K562 (cell line): Measurements from ENCODE around the gene COPS6. TPM values are rescaled to one million over a fixed set of nuclear protein-coding genes. Genes with fewer than 3 reads are reported as not detected.

Experiments
- CBX5 ChIP-seq: IDR thresholded peaks from 2 replicates; pipeline ENCODE4 v1.6.1; 2014; ENCODE audit warnings: low read depth, borderline replicate concordance
- ELF4 ChIP-seq: fragments of 450-650 bp; formaldehyde crosslinking; IDR thresholded peaks from 2 replicates; pipeline ENCODE4 v1.4.0; 2022; ENCODE audit warnings: missing genetic modification characterization
- ETV5 ChIP-seq: sonication (generic); formaldehyde crosslinking; IDR thresholded peaks from 2 replicates; pipeline ENCODE4 v1.4.0; 2020; ENCODE audit warnings: low read depth, mild to moderate bottlenecking, missing genetic modification reagents
- NR2C2 ChIP-seq, 2 experiments: fragments of 200-800 bp in 1 of 2; sonication (Bioruptor generic) in 1 of 2; sonication (generic) in 1 of 2; formaldehyde crosslinking in 1 of 2; IDR thresholded peaks; 2 replicates each; pipeline versions ENCODE4 v1.6.1 to v1.8.0; 2016 to 2022; ENCODE audit warnings: mild to moderate bottlenecking in 1 of 2, missing compliant biosample characterization in 1 of 2, missing genetic modification characterization in 1 of 2, missing genetic modification reagents in 1 of 2
- PML ChIP-seq: IDR thresholded peaks from 2 replicates; pipeline ENCODE4 v1.6.1; 2012; ENCODE audit warnings: low read length, inconsistent platforms
- PRMT5 ChIP-seq: sonication (generic); formaldehyde crosslinking; IDR thresholded peaks from 2 replicates; pipeline ENCODE4 v1.5.0; 2020; ENCODE audit warnings: missing genetic modification reagents
- RB1 ChIP-seq: fragments of 450-650 bp; IDR thresholded peaks from 2 replicates; pipeline ENCODE4 v1.6.1; 2017; ENCODE audit warnings: low read depth, mild to moderate bottlenecking
- ZNF175 ChIP-seq: fragments of 200-800 bp; sonication (Bioruptor generic); IDR thresholded peaks from 2 replicates; pipeline ENCODE4 v1.6.1; 2016; ENCODE audit warnings: low read depth, mild to moderate bottlenecking, missing genetic modification characterization, missing compliant biosample characterization
- ZNF212 ChIP-seq: fragments of 450-650 bp; formaldehyde crosslinking; IDR thresholded peaks from 2 replicates; pipeline ENCODE4 v1.4.0; 2020; ENCODE audit warnings: mild to moderate bottlenecking
- ZNF23 ChIP-seq: fragments of 250-450 bp; sonication (Bioruptor Pico); IDR thresholded peaks from 2 replicates; pipeline ENCODE4 v1.4.0; 2020; ENCODE audit warnings: mild to moderate bottlenecking
- ZNF347 ChIP-seq: fragments of 450-650 bp; formaldehyde crosslinking; IDR thresholded peaks from 2 replicates; pipeline ENCODE4 v1.4.0; 2020; ENCODE audit warnings: low read depth, mild to moderate bottlenecking, moderate library complexity
- ZZZ3 ChIP-seq: fragments of 450-650 bp; IDR thresholded peaks from 2 replicates; pipeline ENCODE4 v1.6.1; 2016; ENCODE audit warnings: antibody characterized with exemption, mild to moderate bottlenecking, moderate library complexity
- polyA plus RNA-seq, 8 experiments: library from polyadenylated mRNA; depleted of rRNA in 4 of 8; stranded (reverse) in 5 of 8; unstranded in 3 of 8; fragments of >200 nt; fragmentation: Nextera tagmentation in 2 of 8; fragmentation: Illumina TruSeq in 1 of 8; extraction: Ambion mirVana in 2 of 8; extraction: Trizol in 1 of 8; gene quantifications; 2 replicates each; pipeline versions ENCODE4 v1.2.1 to v1.2.3, GENCODE V29; 2011 to 2014; ENCODE audit warnings: inconsistent platforms in 1 of 8, missing spikeins in 1 of 8
- total RNA-seq, 7 experiments: library from RNA; depleted of rRNA in 6 of 7; stranded (reverse); fragments of >200 nt in 6 of 7; fragmentation: Illumina TruSeq in 2 of 7; extraction: Trizol in 2 of 7; gene quantifications; 2 replicates each; pipeline versions ENCODE4 v1.2.1 to v1.2.3, GENCODE V29; 2011 to 2021; ENCODE audit warnings: low replicate concordance in 1 of 7
- TF ChIP-seq, protein P1 (sequence below): fragments of 450-650 bp; IDR thresholded peaks from 2 replicates; pipeline ENCODE4 v1.6.1; 2017; ENCODE audit warnings: antibody characterized with exemption, mild to moderate bottlenecking
- TF ChIP-seq, protein P2 (sequence below): conservative IDR thresholded peaks from 2 replicates; pipeline ENCODE4 v1.6.1; 2011; ENCODE audit warnings: low read depth, mild to moderate bottlenecking, low read length; ENCODE audit not compliant: control insufficient read depth
- TF ChIP-seq, protein P3 (sequence below): fragments of 250-450 bp; sonication (Bioruptor Pico); IDR thresholded peaks from 2 replicates; pipeline ENCODE4 v1.8.0; 2022; ENCODE audit warnings: moderate library complexity, mild to moderate bottlenecking, inconsistent platforms
- TF ChIP-seq, protein P4 (sequence below): sonication (generic); formaldehyde crosslinking; IDR thresholded peaks from 2 replicates; pipeline ENCODE4 v1.8.0; 2022; ENCODE audit warnings: mild to moderate bottlenecking, missing genetic modification reagents, borderline replicate concordance
- TF ChIP-seq, protein P5 (sequence below): sonication (generic); IDR thresholded peaks from 2 replicates; pipeline ENCODE4 v1.6.1; 2016

COPS6 gene
- total and polyA plus RNA-seq, 9 of the 15 experiments (the other 6 are each of a cell fraction or from before 2014, with no cell fraction given): 63.0 to 331 (median 168) TPM

DNA sequence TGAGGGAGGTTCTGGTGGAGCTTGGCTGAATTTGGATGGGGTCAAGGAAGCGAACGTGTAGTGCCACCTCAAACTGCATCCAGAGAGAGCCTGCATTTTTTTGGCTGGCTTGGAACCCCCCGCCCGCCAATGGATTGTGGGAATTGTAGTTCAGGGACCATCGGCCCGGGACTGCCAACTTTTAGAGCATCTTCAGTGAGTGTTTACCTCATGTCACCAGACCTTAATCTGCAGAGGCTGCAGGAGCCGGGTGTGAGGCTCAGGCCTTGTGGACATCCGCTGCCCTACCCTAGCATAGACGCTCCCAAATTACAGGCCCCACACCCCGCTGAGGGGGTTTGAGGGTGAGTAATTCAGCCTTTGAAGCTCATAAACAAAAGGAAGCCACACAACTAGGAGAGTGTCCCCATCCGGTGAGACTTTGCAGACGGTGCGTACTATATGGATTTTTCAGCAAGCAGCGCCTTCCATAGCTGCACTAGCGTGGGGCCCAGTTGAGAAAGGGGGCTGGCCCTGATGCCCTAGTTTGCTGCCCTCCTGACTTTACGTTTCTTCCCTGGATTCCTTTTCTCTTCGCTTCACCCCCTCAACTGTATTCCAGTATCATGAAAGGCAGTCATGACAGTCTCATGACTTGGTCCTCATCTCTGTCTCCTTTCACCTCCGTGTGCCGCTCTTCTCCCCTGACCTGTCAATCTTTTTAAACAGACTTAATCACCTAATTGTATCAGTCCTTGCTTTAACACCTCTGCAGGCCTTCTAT, 31.4 kb downstream of the COPS6 start (continued):
- TF ChIP-seq PRMT5 (CRISPR knock-in tag): no peak
- TF ChIP-seq, protein P1, sequence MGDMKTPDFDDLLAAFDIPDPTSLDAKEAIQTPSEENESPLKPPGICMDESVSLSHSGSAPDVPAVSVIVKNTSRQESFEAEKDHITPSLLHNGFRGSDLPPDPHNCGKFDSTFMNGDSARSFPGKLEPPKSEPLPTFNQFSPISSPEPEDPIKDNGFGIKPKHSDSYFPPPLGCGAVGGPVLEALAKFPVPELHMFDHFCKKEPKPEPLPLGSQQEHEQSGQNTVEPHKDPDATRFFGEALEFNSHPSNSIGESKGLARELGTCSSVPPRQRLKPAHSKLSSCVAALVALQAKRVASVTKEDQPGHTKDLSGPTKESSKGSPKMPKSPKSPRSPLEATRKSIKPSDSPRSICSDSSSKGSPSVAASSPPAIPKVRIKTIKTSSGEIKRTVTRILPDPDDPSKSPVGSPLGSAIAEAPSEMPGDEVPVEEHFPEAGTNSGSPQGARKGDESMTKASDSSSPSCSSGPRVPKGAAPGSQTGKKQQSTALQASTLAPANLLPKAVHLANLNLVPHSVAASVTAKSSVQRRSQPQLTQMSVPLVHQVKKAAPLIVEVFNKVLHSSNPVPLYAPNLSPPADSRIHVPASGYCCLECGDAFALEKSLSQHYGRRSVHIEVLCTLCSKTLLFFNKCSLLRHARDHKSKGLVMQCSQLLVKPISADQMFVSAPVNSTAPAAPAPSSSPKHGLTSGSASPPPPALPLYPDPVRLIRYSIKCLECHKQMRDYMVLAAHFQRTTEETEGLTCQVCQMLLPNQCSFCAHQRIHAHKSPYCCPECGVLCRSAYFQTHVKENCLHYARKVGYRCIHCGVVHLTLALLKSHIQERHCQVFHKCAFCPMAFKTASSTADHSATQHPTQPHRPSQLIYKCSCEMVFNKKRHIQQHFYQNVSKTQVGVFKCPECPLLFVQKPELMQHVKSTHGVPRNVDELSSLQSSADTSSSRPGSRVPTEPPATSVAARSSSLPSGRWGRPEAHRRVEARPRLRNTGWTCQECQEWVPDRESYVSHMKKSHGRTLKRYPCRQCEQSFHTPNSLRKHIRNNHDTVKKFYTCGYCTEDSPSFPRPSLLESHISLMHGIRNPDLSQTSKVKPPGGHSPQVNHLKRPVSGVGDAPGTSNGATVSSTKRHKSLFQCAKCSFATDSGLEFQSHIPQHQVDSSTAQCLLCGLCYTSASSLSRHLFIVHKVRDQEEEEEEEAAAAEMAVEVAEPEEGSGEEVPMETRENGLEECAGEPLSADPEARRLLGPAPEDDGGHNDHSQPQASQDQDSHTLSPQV: no peak
- TF ChIP-seq ELF4 (CRISPR knock-in tag): no peak
- TF ChIP-seq ETV5 (CRISPR knock-in tag): peak; percentile 15
- no peak for TF ChIP-seq NR2C2 (CRISPR knock-in tag; IDR thresholded peaks at IDR 0.05)
- no peak for TF ChIP-seq NR2C2 (tag; IDR thresholded peaks at IDR 0.05)
- no peak for TF ChIP-seq ZNF175 (CRISPR knock-in tag)
- TF ChIP-seq, protein P2, sequence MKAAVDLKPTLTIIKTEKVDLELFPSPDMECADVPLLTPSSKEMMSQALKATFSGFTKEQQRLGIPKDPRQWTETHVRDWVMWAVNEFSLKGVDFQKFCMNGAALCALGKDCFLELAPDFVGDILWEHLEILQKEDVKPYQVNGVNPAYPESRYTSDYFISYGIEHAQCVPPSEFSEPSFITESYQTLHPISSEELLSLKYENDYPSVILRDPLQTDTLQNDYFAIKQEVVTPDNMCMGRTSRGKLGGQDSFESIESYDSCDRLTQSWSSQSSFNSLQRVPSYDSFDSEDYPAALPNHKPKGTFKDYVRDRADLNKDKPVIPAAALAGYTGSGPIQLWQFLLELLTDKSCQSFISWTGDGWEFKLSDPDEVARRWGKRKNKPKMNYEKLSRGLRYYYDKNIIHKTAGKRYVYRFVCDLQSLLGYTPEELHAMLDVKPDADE: 0 out of 2 replicates have a peak, but pooled peaks have one; percentile 24
- no peak for TF ChIP-seq CBX5
- TF ChIP-seq, protein P3, sequence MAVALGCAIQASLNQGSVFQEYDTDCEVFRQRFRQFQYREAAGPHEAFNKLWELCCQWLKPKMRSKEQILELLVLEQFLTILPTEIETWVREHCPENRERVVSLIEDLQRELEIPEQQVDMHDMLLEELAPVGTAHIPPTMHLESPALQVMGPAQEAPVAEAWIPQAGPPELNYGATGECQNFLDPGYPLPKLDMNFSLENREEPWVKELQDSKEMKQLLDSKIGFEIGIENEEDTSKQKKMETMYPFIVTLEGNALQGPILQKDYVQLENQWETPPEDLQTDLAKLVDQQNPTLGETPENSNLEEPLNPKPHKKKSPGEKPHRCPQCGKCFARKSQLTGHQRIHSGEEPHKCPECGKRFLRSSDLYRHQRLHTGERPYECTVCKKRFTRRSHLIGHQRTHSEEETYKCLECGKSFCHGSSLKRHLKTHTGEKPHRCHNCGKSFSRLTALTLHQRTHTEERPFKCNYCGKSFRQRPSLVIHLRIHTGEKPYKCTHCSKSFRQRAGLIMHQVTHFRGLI: no peak
- no peak for TF ChIP-seq PML
- no peak for TF ChIP-seq ZNF23 (CRISPR knock-in tag)
- TF ChIP-seq RB1: 0 out of 2 replicates have a peak, but pooled peaks have one; percentile 26
- TF ChIP-seq, protein P4, sequence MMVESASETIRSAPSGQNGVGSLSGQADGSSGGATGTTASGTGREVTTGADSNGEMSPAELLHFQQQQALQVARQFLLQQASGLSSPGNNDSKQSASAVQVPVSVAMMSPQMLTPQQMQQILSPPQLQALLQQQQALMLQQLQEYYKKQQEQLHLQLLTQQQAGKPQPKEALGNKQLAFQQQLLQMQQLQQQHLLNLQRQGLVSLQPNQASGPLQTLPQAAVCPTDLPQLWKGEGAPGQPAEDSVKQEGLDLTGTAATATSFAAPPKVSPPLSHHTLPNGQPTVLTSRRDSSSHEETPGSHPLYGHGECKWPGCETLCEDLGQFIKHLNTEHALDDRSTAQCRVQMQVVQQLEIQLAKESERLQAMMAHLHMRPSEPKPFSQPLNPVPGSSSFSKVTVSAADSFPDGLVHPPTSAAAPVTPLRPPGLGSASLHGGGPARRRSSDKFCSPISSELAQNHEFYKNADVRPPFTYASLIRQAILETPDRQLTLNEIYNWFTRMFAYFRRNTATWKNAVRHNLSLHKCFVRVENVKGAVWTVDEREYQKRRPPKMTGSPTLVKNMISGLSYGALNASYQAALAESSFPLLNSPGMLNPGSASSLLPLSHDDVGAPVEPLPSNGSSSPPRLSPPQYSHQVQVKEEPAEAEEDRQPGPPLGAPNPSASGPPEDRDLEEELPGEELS (CRISPR knock-in tag): 0 out of 2 replicates have a peak, but pooled peaks have one; percentile 19
- no peak for TF ChIP-seq ZZZ3
- no peak for TF ChIP-seq ZNF347 (CRISPR knock-in tag)
- TF ChIP-seq ZNF212: no peak
- TF ChIP-seq, protein P5, sequence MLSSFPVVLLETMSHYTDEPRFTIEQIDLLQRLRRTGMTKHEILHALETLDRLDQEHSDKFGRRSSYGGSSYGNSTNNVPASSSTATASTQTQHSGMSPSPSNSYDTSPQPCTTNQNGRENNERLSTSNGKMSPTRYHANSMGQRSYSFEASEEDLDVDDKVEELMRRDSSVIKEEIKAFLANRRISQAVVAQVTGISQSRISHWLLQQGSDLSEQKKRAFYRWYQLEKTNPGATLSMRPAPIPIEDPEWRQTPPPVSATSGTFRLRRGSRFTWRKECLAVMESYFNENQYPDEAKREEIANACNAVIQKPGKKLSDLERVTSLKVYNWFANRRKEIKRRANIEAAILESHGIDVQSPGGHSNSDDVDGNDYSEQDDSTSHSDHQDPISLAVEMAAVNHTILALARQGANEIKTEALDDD: no peak
